Lung (tissue), 12 donors: ENCODE results near the gene UIMC1. TPM values are rescaled to one million over a fixed set of nuclear protein-coding genes. Genes with fewer than 3 reads are reported as not detected.

ENCODE experiments used
- ATAC-seq: fragments of 200-7000 bp; cut with Tn5 transposase; one replicate; pipeline ENCODE4 v1.9.1; 2020; ENCODE audit warnings: moderate number of reproducible peaks; ENCODE audit not compliant: insufficient read depth, low FRiP score
- DNase-seq, 3 donors: peaks; one replicate each; pipeline ENCODE4 v3.0.0-alpha.2; 2013 to 2017
- H3K27ac ChIP-seq, 2 donors: one replicate each; pipeline ENCODE4 v1.5.1; 2013; ENCODE audit warnings: mild to moderate bottlenecking in 2 of 2, moderate library complexity in 2 of 2, control low read depth in 1 of 2, inconsistent platforms in 1 of 2, low read depth in 1 of 2, low read length in 1 of 2
- H3K27me3 ChIP-seq, 3 donors: one replicate each; pipeline ENCODE4 v1.5.1; 2013; ENCODE audit warnings: low read length in 2 of 3; ENCODE audit not compliant: control insufficient read depth in 3 of 3, insufficient read depth in 3 of 3
- H3K36me3 ChIP-seq, 4 donors: one replicate each; pipeline ENCODE4 v1.5.1; 2013; ENCODE audit warnings: low read length in 4 of 4, mild to moderate bottlenecking in 1 of 4, moderate library complexity in 1 of 4; ENCODE audit not compliant: control insufficient read depth in 4 of 4, insufficient read depth in 4 of 4
- H3K4me1 ChIP-seq, 5 donors: one replicate each; pipeline ENCODE4 v1.5.1; 2013; ENCODE audit warnings: low read length in 5 of 5, mild to moderate bottlenecking in 2 of 5, moderate library complexity in 1 of 5; ENCODE audit not compliant: control insufficient read depth in 5 of 5, insufficient read depth in 5 of 5
- H3K4me3 ChIP-seq: one replicate; pipeline ENCODE4 v1.5.1; 2013; ENCODE audit warnings: mild to moderate bottlenecking, control low read depth, moderate library complexity
- H3K9ac ChIP-seq, 2 donors: one replicate each; pipeline ENCODE4 v1.5.1; 2013; ENCODE audit warnings: low read length in 2 of 2, control low read depth in 1 of 2; ENCODE audit not compliant: insufficient read depth in 1 of 2
- H3K9me3 ChIP-seq, 4 donors: one replicate each; pipeline ENCODE4 v1.5.1; 2013; ENCODE audit warnings: low read length in 3 of 4, mild to moderate bottlenecking in 1 of 4, moderate library complexity in 1 of 4; ENCODE audit not compliant: control insufficient read depth in 4 of 4, insufficient read depth in 3 of 4
- CTCF ChIP-seq: IDR thresholded peaks from 2 replicates; pipeline ENCODE4 v1.5.1; 2012; ENCODE audit warnings: mild to moderate bottlenecking; ENCODE audit errors: control extremely low read depth, extremely low read depth
- WGBS, 2 donors: extraction: QIAGEN DNeasy Blood & Tissue Kit; methylation state at CpG; one replicate each; pipeline ENCODE4 v1.1.7; 2013; 5-methylcytosine and 5-hydroxymethylcytosine counted together
- polyA plus RNA-seq, 2 donors: library from polyadenylated mRNA; stranded (reverse); fragments of 200-250 nt; gene quantifications; one replicate each; pipeline ENCODE4 v1.2.1, GENCODE V29; 2013
- total RNA-seq, 2 donors: library from RNA; depleted of rRNA in 1 of 2; stranded (reverse); fragments of >200 nt in 1 of 2; gene quantifications; one replicate each; pipeline ENCODE4 v1.2.1, GENCODE V29; 2014 to 2021
- donor health status: control.
- donor health status: control.
- donor health status: Bipolar disorder and iron deficiency.
- donor health status: healthy.
- donor health status: DM: yes; HTN: yes; CAD: no.

The UIMC1 gene
- total and polyA plus RNA-seq, 4 donors: 21.6 to 50.8 (median 27.9) TPM

- ATAC-seq: no peak
- H3K4me1 ChIP-seq: no peaks in the 10 kb centered on the region
- DNase-seq: no peak
- H3K27ac ChIP-seq: no peak overlapping the region
- H3K4me3 ChIP-seq: no peak overlapping the region
- H3K9me3 ChIP-seq: no peaks in the 10 kb centered on the region
- 69 to 74% methylated on average over 3 of the region's 3 CpGs for WGBS, 2 donors
- H3K36me3 ChIP-seq: peaks cover 0 to 9% (median 6%) of the 10 kb centered on the region in 4 donors
- no peak overlapping the region for H3K9ac ChIP-seq
- no peak for TF ChIP-seq CTCF
- no peaks in the 10 kb centered on the region for H3K27me3 ChIP-seq
Observed at GRCh38 chr5:176921714-176922113, 84.9 kb downstream of the UIMC1 start.

- H3K36me3 ChIP-seq: peaks cover 0 to 9% (median 4%) of the 10 kb centered on the region in 4 donors
- H3K27me3 ChIP-seq: no peaks in the 10 kb centered on the region
- no peaks in the 10 kb centered on the region for H3K4me1 ChIP-seq
- H3K9me3 ChIP-seq: no peaks in the 10 kb centered on the region
- no peak for TF ChIP-seq CTCF
- no peak for ATAC-seq
- H3K27ac ChIP-seq: no peak overlapping the region
- no peak overlapping the region for H3K4me3 ChIP-seq
- DNase-seq: no peak
- no peak overlapping the region for H3K9ac ChIP-seq
- 92 to 97% methylated on average over 6 of the region's 6 CpGs for WGBS, 2 donors
Observed at GRCh38 chr5:176918613-176919012, 88.0 kb downstream of the UIMC1 start.

GRCh38 chr5:176916337-176916736 lies 90.2 kb downstream of the UIMC1 start:
- Histone ChIP-seq H3K9me3 (no peaks in the 10 kb centered on the region), H3K4me1 (no peaks in the 10 kb centered on the region), H3K4me3 (no peak overlapping the region), H3K27ac (peak overlapping the region in 1 of 2 donors; percentile 22), H3K36me3 (peaks cover 2 to 9% (median 5%) of the 10 kb centered on the region in 4 donors), H3K9ac (no peak overlapping the region), H3K27me3 (no peaks in the 10 kb centered on the region)
- no peak for TF ChIP-seq CTCF
- DNase-seq (no peak), ATAC-seq (no peak)

GRCh38 chr5:176915906-176916305 lies 90.7 kb downstream of the UIMC1 start:
- no peaks in the 10 kb centered on the region for H3K9me3 ChIP-seq
- H3K27ac ChIP-seq: no peak overlapping the region
- H3K4me3 ChIP-seq: no peak overlapping the region
- H3K4me1 ChIP-seq: no peaks in the 10 kb centered on the region
- 57 to 84% methylated on average over 2 of the region's 2 CpGs for WGBS, 2 donors
- DNase-seq: peak in 1 of 3 donors; percentile 32
- peaks cover 2 to 9% (median 5%) of the 10 kb centered on the region in 4 donors for H3K36me3 ChIP-seq
- no peak overlapping the region for H3K9ac ChIP-seq
- H3K27me3 ChIP-seq: no peaks in the 10 kb centered on the region
- TF ChIP-seq CTCF: no peak
- ATAC-seq: no peak
